PFSK-1 (cell line): ENCODE data around the gene FAM210A.

Experiments
- FOXP2 ChIP-seq: optimal IDR thresholded peaks from 2 replicates; pipeline ENCODE3; 2011; ENCODE audit warnings: borderline replicate concordance, control low read depth, inconsistent platforms; ENCODE audit not compliant: insufficient read depth; ENCODE audit errors: extremely low read length, extremely low read depth
- POLR2AphosphoS5 ChIP-seq: IDR thresholded peaks from 2 replicates; pipeline ENCODE4 v1.6.1; 2012; ENCODE audit warnings: low read depth, mild to moderate bottlenecking, control low read depth, low read length, moderate library complexity
- REST ChIP-seq, 2 experiments: IDR thresholded peaks; 2 replicates each; pipeline versions ENCODE4 v1.6.1 to v1.8.0; 2011 to 2012; ENCODE audit warnings: low read depth in 2 of 2, low read length in 2 of 2, control low read depth in 1 of 2, inconsistent platforms in 1 of 2, mild to moderate bottlenecking in 1 of 2, moderate library complexity in 1 of 2; ENCODE audit not compliant: insufficient read depth in 1 of 2
- SIN3A ChIP-seq: IDR thresholded peaks from 2 replicates; pipeline ENCODE4 v1.6.1; 2012; ENCODE audit warnings: mild to moderate bottlenecking, low read length, moderate library complexity, borderline replicate concordance; ENCODE audit not compliant: insufficient read depth
- TAF1 ChIP-seq: IDR thresholded peaks from 2 replicates; pipeline ENCODE4 v1.6.1; 2012; ENCODE audit warnings: low read length, control low read depth, borderline replicate concordance; ENCODE audit not compliant: insufficient read depth

Gene FAM210A

DNA sequence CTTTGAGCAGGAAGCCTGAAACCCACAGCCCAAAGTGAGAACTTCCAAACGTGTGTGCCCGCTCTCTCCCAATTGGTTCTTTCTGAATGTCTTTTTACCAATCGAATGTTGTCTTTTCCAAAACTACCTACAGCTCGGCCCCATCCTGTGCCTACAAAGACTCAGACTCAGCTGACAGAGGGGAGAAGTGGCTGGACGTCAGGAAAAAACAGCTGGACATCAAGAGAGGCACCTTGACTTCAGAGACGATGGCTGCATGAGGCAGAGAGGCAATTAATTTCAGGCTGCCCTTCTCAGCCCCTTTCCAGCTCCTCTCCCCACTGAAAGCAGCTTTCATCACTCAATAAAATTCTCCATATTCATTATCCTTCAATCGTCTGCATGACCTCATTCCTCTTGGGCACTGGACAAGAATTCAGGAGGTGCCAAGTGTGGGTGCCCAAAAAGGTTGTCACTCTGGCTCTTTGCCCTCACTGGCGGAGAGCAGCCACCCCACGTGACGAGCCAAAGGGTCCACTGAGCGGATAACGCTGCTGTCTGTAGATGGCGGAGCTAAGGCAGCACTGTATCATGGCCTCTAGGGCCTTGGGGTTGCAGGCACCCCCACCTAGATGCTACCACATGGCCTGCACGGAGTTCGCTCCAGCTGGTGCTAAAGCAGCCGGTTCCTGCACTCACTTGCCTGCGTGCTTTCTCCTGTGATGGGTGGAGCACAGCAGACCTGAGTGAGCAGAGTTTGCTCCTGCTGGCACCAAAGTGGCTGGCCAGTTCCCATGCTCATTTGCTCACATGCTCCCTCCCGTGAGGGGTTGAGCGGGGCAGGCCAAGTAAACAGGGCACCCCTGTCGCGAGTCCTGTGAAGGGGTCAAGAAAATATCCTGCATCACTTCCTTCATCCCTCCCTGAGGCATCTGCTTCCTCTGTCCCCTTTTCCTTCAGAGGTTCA, 37.9 kb downstream of the FAM210A start:
- TF ChIP-seq SIN3A: no peak
- TF ChIP-seq REST (IDR thresholded peaks at IDR 0.05; ENCODE audit: insufficient read depth in 1 of 2, low read depth in 2 of 2, low read length in 2 of 2): no peak
- TF ChIP-seq POLR2AphosphoS5: no peak
- TF ChIP-seq TAF1: no peak
- TF ChIP-seq FOXP2: no peak

DNA sequence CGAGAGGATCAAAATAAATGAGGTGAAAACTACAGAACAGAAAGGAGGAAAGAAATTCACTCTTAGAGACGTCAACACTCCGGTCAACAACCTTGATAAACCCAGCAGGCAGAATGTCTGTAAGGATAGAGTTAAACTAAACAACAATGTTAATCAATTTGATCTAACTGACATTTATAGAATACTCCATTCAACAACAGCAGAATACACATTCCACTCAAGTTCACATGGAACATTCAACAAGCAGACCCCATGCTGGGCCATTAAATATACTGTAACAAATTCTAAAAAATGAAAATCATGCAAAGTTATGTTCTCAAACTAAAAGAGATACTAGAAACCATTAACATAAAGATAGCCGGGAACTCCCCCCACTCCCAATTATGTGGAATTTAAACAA, 41.8 kb downstream of the FAM210A start:
- no peak for TF ChIP-seq REST (IDR thresholded peaks at IDR 0.05; ENCODE audit: insufficient read depth in 1 of 2, low read depth in 2 of 2, low read length in 2 of 2)
- TF ChIP-seq FOXP2: no peak
- TF ChIP-seq POLR2AphosphoS5: no peak
- no peak for TF ChIP-seq SIN3A
- TF ChIP-seq TAF1: no peak

- TF ChIP-seq TAF1 (no peak), REST (IDR thresholded peaks at IDR 0.05; ENCODE audit: insufficient read depth in 1 of 2, low read depth in 2 of 2, low read length in 2 of 2) (no peak), SIN3A (no peak), POLR2AphosphoS5 (no peak), FOXP2 (no peak)
These were observed 44.7 kb downstream of the FAM210A start for GRCh38 chr18:13681701-13682100.

DNA sequence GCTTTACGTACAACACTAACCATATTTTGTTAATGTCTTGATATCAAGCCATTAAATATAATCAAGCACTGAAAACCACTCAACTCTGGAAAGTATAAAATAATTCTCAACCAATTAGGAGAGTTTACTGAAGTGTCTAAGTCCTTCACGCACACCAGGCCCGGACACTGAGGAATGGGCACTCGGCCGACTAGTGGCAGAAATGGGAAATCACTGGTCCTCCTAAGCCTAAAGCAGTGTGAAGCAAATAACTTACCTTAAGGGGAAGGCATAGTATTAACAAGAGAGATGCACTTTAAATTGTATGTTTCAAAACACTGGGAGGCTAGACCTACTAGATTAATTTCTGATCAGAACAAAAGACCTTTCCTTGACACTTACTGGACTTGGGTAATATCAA, 45.7 kb downstream of the FAM210A start:
- TF ChIP-seq TAF1: no peak
- no peak for TF ChIP-seq POLR2AphosphoS5
- TF ChIP-seq FOXP2: no peak
- TF ChIP-seq SIN3A: no peak
- no peak for TF ChIP-seq REST (IDR thresholded peaks at IDR 0.05; ENCODE audit: insufficient read depth in 1 of 2, low read depth in 2 of 2, low read length in 2 of 2)
